Measurements from ENCODE around the gene RANBP10. TPM values are rescaled to one million over a fixed set of nuclear protein-coding genes. Genes with fewer than 3 reads are reported as not detected.
"Not testable (repeated sequence)": the region's sequence is repeated elsewhere in the genome, so short reads cannot be mapped to it uniquely, and the experiment has no call there.

Gene RANBP10
- total RNA-seq: 11.8 TPM
- long read RNA-seq, full-length matches to known transcripts: 3 of 9 reads
- long read RNA-seq, partial matches to known transcripts: 2 of 9 reads
- long read RNA-seq, other reads (novel, unspliced or antisense): 4 of 9 reads

DNA sequence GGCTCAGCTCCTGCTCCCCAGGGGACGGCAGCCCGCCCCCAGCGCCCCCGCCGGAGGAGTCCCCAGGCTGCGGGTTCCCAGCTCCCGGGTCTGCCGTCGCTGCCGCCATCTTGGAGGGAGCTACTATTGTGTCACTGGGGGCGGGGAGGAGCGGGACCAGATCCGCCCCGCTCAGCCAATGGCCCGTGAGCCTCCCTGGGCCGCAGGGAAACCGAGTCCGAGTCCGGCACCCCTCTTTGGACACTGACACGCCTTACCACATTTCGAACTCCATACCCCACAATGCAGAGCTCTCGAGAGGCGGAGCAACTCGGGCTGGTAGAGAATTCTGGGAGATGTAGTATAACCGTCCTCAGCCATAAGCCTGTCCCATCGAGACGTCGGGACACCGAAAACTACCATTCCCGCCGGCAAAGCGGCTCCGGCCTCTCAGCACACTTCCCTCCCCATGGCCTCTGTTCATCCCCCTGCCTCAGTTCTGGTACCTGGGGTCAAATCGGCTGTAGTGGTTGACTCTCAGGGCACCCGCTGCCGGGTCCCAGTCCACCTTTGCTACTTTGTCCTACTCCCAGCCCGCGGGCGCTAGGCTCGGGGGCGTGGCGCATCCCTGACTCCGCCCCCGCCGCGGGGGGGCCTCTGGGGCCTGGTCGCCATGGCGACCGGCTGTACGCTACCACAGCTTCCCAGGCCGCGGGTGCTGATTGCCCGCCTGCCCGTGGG, at the start of gene RANBP10, which contains the start of gene TSNAXIP1:
TSS of gene RANBP10 (minus strand) at position 133 of the 720 bp plus-strand sequence. CDS start at position 109, 24 bp downstream.
TSS of gene TSNAXIP1 (plus strand) at position 462 of the 720 bp plus-strand sequence. CDS start 261 bp downstream, outside the sequence.
- intact Hi-C loops (cut with micrococcal nuclease): no loop called here
- ATAC-seq (peak; percentile 97), DNase-seq (peak; percentile 97)

GRCh38 chr16:67855789-67856188, 49.4 kb upstream of the RANBP10 start:
- ATAC-seq (no peak), DNase-seq (no peak)
- intact Hi-C loops (cut with micrococcal nuclease): no loop called here

DNA sequence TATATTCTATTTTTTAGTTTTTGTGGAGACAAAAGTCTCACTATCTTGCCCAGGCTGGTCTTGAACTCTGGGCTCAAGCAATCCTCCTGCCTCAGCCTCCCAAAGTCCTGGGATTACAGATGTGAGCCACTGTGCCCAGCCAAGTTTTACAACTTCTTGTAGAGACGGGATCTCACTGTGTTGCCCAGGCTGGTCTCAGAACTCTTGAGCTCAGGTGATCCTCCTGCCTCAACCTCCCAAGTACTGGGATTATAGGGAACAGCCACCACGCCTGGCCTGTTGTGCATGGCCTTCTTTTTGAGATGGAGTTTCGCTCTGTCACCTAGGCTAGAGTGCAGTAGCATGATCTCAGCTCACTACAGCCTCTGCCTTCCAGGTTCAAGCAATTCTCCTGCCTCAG, 47.3 kb upstream of the RANBP10 start:
- ATAC-seq (no peak), DNase-seq (no peak)
- intact Hi-C loops (cut with micrococcal nuclease): no loop called here

DNA sequence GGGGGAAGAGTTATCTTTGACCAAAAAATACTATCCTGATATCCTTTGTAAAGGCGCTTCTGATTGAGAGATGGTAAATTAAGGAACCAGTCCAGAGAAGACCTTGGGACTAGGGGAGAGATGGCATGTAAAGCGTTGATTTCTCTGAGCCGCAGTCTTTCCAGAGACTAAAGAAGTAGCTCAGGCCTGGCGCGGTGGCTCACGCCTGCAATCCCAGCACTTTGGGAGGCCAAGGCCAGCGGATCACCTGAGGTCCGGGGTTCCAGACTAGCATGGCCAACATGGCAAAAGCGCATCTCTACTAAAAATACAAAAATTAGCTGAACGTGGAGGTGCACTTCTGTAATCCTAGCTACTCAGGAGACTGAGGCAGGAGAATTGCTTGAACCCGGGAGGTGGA, 41.8 kb upstream of the RANBP10 start:
- DNase-seq: no peak
- intact Hi-C loops (cut with micrococcal nuclease): no loop called here
- no peak for ATAC-seq

DNA sequence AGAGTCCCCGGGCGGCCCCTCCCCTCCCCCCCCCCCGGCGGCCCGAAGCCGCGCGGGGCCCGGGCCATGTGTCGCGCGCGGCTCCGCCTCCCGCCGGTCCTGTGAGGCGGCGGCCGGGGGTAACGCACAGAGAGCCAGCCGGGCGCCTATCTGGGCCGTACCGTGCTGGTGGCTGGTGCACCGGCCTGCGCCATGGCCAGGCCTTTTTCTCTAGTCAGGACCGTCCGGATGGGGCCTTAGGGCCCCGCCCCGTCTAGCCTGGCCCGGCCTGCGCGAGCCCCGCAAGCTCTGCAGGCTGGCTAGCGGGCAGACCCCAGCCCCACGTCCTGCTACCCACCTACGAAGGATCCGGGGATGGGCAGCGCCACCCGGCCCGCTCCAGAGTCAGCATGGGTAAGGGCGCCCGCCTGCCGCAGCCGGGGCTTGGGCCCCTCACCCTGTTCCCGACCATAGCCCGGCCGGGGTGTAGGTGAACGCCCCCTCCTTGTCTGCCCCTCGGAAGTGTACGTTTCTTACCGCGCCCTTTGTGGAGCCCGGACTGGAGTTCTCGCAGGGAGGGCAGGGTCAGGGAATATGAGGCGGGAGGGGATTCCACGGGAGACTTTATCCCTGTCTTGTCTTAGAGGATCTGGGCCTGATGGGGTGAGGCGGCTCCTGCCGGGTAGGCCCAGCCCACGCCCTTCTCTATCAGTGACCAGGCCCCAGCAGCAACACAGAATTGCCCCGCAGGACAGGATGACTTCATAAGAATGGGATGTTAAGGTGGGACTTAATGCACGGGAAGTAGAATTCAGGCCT, 40.9 kb upstream of the RANBP10 start, which contains the start of gene CENPT:
TSS of gene CENPT (minus strand) at position 630 of the 798 bp plus-strand sequence. CDS start 13,834 bp downstream, outside the sequence.
- ATAC-seq (peak; percentile 65), DNase-seq (peak; percentile 84)
- intact Hi-C loops (cut with micrococcal nuclease): no loop called here

DNA sequence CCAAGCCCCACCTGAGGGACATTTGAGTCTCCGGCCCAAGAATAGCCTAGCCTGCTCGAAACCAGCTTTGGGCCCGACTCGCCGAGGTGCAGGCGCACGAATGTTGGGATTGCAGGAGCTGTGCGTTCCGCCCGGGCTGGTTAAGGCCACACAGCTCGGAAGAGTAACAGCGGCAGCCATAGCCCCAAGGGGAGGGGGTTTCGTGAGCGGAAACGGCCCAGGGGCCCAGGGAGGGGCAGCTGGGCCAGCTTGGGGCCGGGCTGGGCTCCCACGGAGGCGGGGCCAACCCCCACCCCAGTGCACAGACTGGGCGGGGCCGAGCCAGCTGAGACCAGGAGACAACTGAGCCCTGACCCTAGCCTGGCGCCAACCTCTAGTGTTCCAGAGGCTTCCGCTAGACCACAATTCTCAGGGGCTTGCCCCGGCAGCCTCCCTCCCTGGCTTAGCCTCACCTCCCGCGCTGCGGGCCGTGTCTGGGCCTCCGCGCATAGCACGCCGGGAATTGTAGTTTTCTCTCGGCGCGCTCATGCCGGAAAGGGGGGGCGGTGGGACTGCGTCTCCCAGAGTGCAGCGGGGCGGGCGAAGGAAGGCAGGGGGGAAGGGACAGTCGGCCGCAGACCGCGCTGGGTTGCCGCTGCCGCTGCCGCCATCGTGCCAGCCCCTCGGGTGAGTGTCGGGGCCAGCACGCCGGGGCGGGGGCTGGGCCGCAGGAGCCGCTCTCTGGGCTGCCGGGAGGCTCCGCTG, 40.1 kb upstream of the RANBP10 start, which contains the start of gene NUTF2:
TSS of gene NUTF2 (plus strand) at position 614 of the 744 bp plus-strand sequence. CDS start 18,198 bp downstream, outside the sequence.
- peak; percentile 98 for DNase-seq
- peak; percentile 87 for ATAC-seq
- intact Hi-C loops (cut with micrococcal nuclease): no loop called here

DNA sequence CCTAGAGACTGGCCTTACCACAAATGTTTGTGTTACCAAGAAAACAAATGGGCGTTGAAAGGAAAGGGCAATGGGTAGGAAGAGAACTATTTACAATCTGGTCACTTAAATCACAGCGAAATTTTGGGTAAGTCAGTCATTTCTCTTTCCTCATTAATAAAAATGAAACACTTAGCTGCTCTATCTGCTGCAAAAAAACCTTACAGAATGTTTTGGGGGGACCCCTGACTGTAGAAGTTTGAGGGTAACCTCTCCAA, 39.6 kb upstream of the RANBP10 start:
- DNase-seq: no peak
- intact Hi-C loops (cut with micrococcal nuclease): no loop called here
- no peak for ATAC-seq

GRCh38 chr16:67845291-67846062, 39.1 kb upstream of the RANBP10 start:
- DNase-seq (no peak), ATAC-seq (no peak)
- intact Hi-C loops (cut with micrococcal nuclease): no loop called here

DNA sequence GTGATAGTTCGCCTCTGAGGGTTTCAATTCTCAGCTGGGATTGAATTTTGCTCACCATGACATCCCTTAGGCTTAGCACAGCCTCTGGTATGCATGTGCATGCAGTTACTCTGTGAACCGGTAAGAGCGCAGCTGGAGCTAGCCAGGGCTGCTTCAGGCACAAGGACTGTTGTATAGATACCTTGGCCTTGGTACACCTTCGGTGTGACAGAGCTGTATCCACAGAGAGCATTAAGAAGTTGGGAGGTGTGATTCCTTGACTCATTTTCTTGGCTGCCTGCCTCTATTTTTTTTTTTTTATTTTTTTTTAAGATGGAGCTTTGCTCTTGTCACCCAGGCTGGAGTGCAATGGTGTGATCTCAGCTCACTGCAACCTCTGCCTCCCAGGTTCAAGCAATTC, 38.1 kb upstream of the RANBP10 start:
- DNase-seq (no peak), ATAC-seq (no peak)
- intact Hi-C loops (cut with micrococcal nuclease): no loop called here

GRCh38 chr16:67843343-67843765, 37.0 kb upstream of the RANBP10 start:
- intact Hi-C loops (cut with micrococcal nuclease): no loop called here
- ATAC-seq (no peak), DNase-seq (peak; percentile 41)

GRCh38 chr16:67842509-67843342, 36.4 kb upstream of the RANBP10 start:
- intact Hi-C loops (cut with micrococcal nuclease): no loop called here

DNA sequence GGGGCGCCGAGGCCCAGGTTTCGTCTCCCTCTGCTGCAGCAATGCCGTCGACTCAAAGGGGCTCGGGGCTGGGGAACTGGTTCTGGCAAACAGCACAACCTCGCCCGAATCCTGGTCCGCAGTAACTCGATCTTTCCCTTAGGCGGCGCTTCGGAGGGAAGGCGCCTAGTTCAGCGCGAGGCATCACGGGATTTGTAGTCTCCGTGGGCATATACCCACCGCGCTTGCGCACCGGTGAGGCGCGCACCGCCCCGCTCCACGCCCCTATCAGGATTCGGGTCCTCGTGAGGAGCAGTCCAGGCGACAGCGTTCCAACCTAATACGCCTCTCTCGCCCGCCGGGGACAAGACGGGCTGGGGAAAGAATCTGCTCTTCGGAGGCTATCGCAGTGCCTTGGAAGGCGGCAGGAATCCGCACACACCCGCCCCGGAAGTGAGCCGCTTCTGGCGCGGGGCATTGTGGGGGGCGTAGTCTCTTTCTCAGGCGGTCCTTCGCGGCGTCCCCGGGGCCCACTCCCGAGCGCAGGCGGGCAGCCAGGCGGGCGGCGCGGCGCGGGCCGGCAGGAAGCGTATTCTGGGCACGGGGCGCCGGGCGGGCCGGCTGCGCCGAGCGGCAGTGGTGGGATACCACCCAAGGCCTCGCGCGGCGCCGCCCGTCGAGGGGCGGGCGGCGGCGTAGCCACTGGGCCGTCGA, 35.6 kb upstream of the RANBP10 start, which contains the start of gene THAP11:
TSS of gene THAP11 (plus strand) at position 505 of the 693 bp plus-strand sequence. CDS start 235 bp downstream, outside the sequence.
- intact Hi-C loops (cut with micrococcal nuclease): no loop called here
- DNase-seq: peak; percentile 95
- ATAC-seq: peak; percentile 73

More at GRCh38 chr16:67842509-67843342, 36.4 kb upstream of the RANBP10 start:
- ATAC-seq: peak; percentile 10
- peak; percentile 69 for DNase-seq

DNA sequence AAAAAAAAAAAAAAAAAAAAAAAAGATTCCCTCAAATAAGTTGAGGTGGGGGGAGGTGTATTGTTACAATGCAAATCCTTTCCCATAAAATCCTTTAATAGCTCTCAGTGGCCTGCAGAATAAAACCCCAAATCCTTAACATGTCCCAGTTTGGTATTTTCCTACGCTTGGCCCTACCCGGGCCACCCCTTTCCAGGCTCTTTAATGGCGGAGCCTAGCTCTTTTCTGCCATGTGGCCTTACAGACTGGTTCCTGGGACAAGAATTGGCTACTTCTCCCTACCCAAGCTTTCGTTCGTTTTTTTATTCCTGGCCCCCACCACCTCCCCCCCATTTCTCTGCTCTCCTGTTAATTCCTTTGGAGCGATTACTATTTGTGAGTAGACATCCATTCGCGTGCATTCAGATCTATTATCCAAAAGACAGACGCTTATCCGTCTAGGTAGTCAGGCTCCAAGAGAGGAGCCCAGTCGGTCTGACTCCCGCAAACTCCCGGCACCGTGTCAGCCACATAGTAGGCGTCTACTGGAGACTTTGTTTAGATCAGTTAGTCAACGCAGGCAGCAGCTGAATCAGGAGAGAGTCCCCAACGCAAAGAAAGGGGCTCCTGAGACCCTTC, 34.9 kb upstream of the RANBP10 start:
- peak; percentile 1 for ATAC-seq
- intact Hi-C loops (cut with micrococcal nuclease): no loop called here
- DNase-seq: no peak

DNA sequence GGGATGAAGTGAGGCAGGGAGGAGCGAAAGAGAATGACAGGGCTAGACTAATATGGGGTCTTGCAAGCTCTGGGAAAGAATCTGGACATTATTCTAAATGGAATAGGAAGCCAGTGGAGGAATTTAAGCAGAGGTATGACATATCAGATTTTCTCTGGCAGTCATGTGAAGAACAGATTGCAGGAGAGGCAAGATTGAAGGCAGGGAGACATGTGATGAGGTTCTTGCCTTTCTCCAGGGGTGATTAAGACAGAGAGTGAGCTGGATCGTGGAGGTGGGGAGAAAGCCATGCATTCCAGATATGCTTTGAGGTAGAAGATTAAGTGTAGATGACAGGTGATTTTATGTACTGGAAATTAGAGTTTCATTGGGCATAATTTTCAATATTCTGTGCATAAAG, 31.5 kb upstream of the RANBP10 start:
- no peak for ATAC-seq
- no peak for DNase-seq
- intact Hi-C loops (cut with micrococcal nuclease): no loop called here

GRCh38 chr16:67837190-67837589, 30.8 kb upstream of the RANBP10 start:
- DNase-seq; ATAC-seq; intact Hi-C loops (cut with micrococcal nuclease): not testable (repeated sequence)

DNA sequence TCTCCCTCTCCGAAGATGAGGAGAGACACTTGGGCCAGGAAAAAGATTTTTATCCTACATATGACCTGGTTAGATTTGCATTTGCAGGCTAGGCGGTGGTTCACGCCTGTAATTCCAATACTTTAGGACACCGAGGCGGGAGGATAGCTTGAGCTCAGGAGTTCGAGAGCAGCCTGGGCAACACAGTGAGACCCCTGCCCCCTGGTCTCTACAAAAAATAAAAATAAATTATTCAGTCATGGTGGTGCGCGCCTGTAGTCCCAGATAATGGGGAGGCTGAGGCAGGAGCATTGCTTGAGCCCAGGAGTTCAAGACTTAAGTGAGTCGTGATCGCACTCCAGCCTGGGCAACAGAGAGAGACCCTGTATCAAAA, 27.9 kb upstream of the RANBP10 start:
- intact Hi-C loops (cut with micrococcal nuclease): no loop called here
- no peak for ATAC-seq
- DNase-seq: no peak
